Osteoblast (primary cell): ENCODE measurements around the gene LITAFD. TPM values are rescaled to one million over a fixed set of nuclear protein-coding genes. Genes with fewer than 3 reads are reported as not detected.

ENCODE experiments used
- DNase-seq: peaks from one replicate; pipeline ENCODE4 v3.0.0; 2011; ENCODE audit warnings: low spot score, mixed read lengths; ENCODE audit not compliant: insufficient read length; ENCODE audit errors: missing footprints
- H2AFZ ChIP-seq: 2 replicates; pipeline ENCODE4 v1.6.0; 2011; ENCODE audit warnings: mild to moderate bottlenecking, low read length
- H3K27ac ChIP-seq: 2 replicates; pipeline ENCODE4 v1.5.1; 2011; ENCODE audit warnings: mild to moderate bottlenecking, low read depth, low read length, moderate library complexity
- H3K27me3 ChIP-seq: 2 replicates; pipeline ENCODE4 v1.6.0; 2012; ENCODE audit warnings: mild to moderate bottlenecking, control low read depth, inconsistent platforms, low read length, moderate library complexity; ENCODE audit not compliant: insufficient read depth
- H3K36me3 ChIP-seq: 2 replicates; pipeline ENCODE4 v1.5.1; 2011; ENCODE audit warnings: mild to moderate bottlenecking, low read length, control low read depth, moderate library complexity; ENCODE audit not compliant: insufficient read depth
- H3K4me1 ChIP-seq: 2 replicates; pipeline ENCODE4 v1.5.1; 2011; ENCODE audit warnings: mild to moderate bottlenecking, low read length, control low read depth, moderate library complexity; ENCODE audit not compliant: insufficient read depth
- H3K4me2 ChIP-seq: 2 replicates; pipeline ENCODE4 v1.6.0; 2011; ENCODE audit warnings: mild to moderate bottlenecking, low read length; ENCODE audit not compliant: insufficient read depth
- H3K4me3 ChIP-seq: fragments of 200-600 bp; sonication (generic); 3 replicates; pipeline ENCODE4 v1.5.1; 2012; ENCODE audit warnings: mild to moderate bottlenecking, low read length, inconsistent platforms; ENCODE audit not compliant: insufficient read depth
- H3K79me2 ChIP-seq: 2 replicates; pipeline ENCODE4 v1.6.0; 2012; ENCODE audit warnings: mild to moderate bottlenecking, low read length, control low read depth, inconsistent platforms; ENCODE audit not compliant: insufficient read depth
- H3K9me3 ChIP-seq: 2 replicates; pipeline ENCODE4 v1.5.1; 2011; ENCODE audit warnings: low read depth, low read length, control low read depth
- H4K20me1 ChIP-seq: 2 replicates; pipeline ENCODE4 v1.6.0; 2012; ENCODE audit warnings: mild to moderate bottlenecking, low read length, control low read depth; ENCODE audit not compliant: insufficient read depth
- CTCF ChIP-seq: IDR thresholded peaks from 2 replicates; pipeline ENCODE4 v1.5.1; 2011; ENCODE audit warnings: mild to moderate bottlenecking, low read depth, low read length, moderate library complexity; ENCODE audit errors: extremely low read depth
- total RNA-seq: library from RNA; depleted of rRNA; stranded (reverse); fragments of >200 nt; gene quantifications from 2 replicates; pipeline ENCODE4 v1.2.3, GENCODE V29; 2012

The LITAFD gene
- total RNA-seq, 1 donor = not detected

GRCh38 chr16:8905795-8906591 is 23.8 kb downstream of the LITAFD start:
- peak; percentile 29 for TF ChIP-seq CTCF
- Histone ChIP-seq H3K27me3 (no peaks in the 10 kb centered on the region), H3K36me3 (peaks cover 82% of the 10 kb centered on the region), H2AFZ (no peak overlapping the region), H3K4me2 (no peak overlapping the region), H3K79me2 (peaks cover 15% of the 10 kb centered on the region), H3K4me1 (peaks cover 6% of the 10 kb centered on the region), H3K9me3 (no peaks in the 10 kb centered on the region), H3K4me3 (no peak overlapping the region), H4K20me1 (peaks cover 14% of the 10 kb centered on the region), H3K27ac (no peak overlapping the region)
- DNase-seq = no peak

- H3K27me3 ChIP-seq = no peaks in the 10 kb centered on the region
- H3K27ac ChIP-seq = peak overlapping the region; percentile 47
- no peak overlapping the region for H2AFZ ChIP-seq
- TF ChIP-seq CTCF = no peak
- H3K36me3 ChIP-seq = peaks cover 81% of the 10 kb centered on the region
- H3K79me2 ChIP-seq = peaks cover 25% of the 10 kb centered on the region
- peak overlapping the region; percentile 4 for H3K4me2 ChIP-seq
- H3K9me3 ChIP-seq = no peaks in the 10 kb centered on the region
- no peak overlapping the region for H3K4me3 ChIP-seq
- DNase-seq = no peak
- peaks cover 6% of the 10 kb centered on the region for H3K4me1 ChIP-seq
- peaks cover 25% of the 10 kb centered on the region for H4K20me1 ChIP-seq
These were observed 24.9 kb downstream of the LITAFD start for GRCh38 chr16:8907096-8907495.

DNA sequence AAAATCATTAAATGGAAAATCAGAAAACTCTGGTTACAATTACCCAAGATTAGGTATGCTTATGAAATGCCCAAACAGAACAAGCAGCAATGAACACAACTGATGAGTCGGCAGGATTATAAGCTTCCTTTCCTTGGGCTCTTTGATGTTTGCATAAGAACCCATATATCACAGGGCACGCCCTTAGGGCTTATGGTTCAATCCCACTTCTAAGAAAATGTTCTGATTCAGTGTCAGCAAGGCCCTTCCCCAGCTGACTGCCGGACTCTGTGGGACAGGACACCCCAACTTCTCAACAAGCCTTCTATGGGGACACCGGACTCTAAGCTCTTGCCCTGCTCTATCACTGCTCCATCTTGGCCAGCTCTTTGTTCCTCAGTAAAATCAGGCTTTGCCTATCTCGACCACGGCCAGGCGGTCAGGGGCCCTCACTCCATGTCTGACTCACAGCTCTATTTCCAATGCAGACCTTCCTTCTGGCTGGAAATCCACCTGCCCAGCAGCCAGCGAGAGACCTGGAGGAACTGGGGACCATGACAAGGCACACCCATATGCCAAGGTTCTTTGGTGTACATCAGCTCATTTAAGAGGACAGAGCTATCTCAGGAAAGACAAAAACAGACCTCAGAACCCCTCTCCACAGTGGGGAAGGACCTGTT is 26.8 kb downstream of the LITAFD start:
- Histone ChIP-seq H3K27ac (no peak overlapping the region), H3K9me3 (no peaks in the 10 kb centered on the region), H2AFZ (no peak overlapping the region), H3K27me3 (no peaks in the 10 kb centered on the region), H3K79me2 (peaks cover 38% of the 10 kb centered on the region), H3K36me3 (peaks cover 72% of the 10 kb centered on the region), H4K20me1 (peaks cover 31% of the 10 kb centered on the region), H3K4me1 (peaks cover 6% of the 10 kb centered on the region), H3K4me3 (no peak overlapping the region), H3K4me2 (no peak overlapping the region)
- DNase-seq = no peak
- no peak for TF ChIP-seq CTCF

DNA sequence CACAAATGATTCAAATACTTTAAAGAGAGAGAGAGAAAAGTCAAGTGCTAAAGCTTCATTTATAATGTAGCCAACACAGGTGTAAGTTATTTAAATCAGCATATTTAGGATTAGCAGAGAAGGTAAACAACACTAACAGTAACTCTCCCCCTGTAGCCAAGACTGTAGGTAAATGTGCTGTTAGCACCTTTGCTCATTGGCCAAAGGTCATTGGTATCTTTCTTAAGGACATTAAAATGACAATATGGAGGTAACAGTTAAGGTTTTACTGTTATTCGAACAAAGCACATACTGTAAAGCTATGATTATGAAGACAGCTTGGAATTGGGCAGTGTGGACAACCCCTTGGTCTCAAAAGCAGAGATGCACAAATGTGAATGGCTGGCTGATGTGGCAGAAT is 28.7 kb downstream of the LITAFD start:
- Histone ChIP-seq H4K20me1 (peaks cover 32% of the 10 kb centered on the region), H3K27me3 (no peaks in the 10 kb centered on the region), H3K4me2 (no peak overlapping the region), H3K79me2 (peaks cover 50% of the 10 kb centered on the region), H2AFZ (no peak overlapping the region), H3K4me3 (no peak overlapping the region), H3K36me3 (peaks cover 74% of the 10 kb centered on the region), H3K9me3 (no peaks in the 10 kb centered on the region), H3K27ac (no peak overlapping the region), H3K4me1 (peaks cover 6% of the 10 kb centered on the region)
- DNase-seq = no peak
- TF ChIP-seq CTCF = no peak
